Activated naive CD8-positive, alpha-beta T cell (primary cell): Measurements from ENCODE around the gene TMEM145.
"Not testable (repeated sequence)": the region's sequence is repeated elsewhere in the genome, so short reads cannot be mapped to it uniquely, and the experiment has no call there.

ENCODE experiments used
- H3K27ac Mint-ChIP-seq: one replicate; pipeline ENCODE4 v1.8.0; 2021; ENCODE audit warnings: mixed read lengths
- H3K27me3 Mint-ChIP-seq: one replicate; pipeline ENCODE4 v1.8.0; 2021; ENCODE audit warnings: mixed read lengths
- H3K36me3 Mint-ChIP-seq: one replicate; pipeline ENCODE4 v1.8.0; 2021; ENCODE audit warnings: mixed read lengths
- H3K4me1 Mint-ChIP-seq: one replicate; pipeline ENCODE4 v1.8.0; 2021; ENCODE audit warnings: low read depth, mixed read lengths
- H3K4me3 Mint-ChIP-seq: one replicate; pipeline ENCODE4 v1.8.0; 2021; ENCODE audit warnings: mild to moderate bottlenecking, mixed read lengths
- H3K9me3 Mint-ChIP-seq: one replicate; pipeline ENCODE4 v1.8.0; 2021; ENCODE audit warnings: low read depth, mixed read lengths

The TMEM145 gene

GRCh38 chr19:42328106-42328505 is 15.0 kb downstream of the TMEM145 start:
- Mint-ChIP-seq H3K4me3 (no peak overlapping the region), H3K4me1 (peaks cover 22% of the 10 kb centered on the region), H3K9me3 (no peaks in the 10 kb centered on the region), H3K36me3 (no peaks in the 10 kb centered on the region), H3K27me3 (peaks cover 6% of the 10 kb centered on the region), H3K27ac (no peak overlapping the region)

- peaks cover 20% of the 10 kb centered on the region for H3K4me1 Mint-ChIP-seq
- H3K9me3 Mint-ChIP-seq, result no peaks in the 10 kb centered on the region
- H3K27me3 Mint-ChIP-seq, result peaks cover 6% of the 10 kb centered on the region
- H3K36me3 Mint-ChIP-seq, result no peaks in the 10 kb centered on the region
- H3K4me3 Mint-ChIP-seq, result no peak overlapping the region
- H3K27ac Mint-ChIP-seq, result no peak overlapping the region
These were observed 15.7 kb downstream of the TMEM145 start for GRCh38 chr19:42328854-42329253.

GRCh38 chr19:42330241-42330711 is 17.2 kb downstream of the TMEM145 start:
- peaks cover 15% of the 10 kb centered on the region for H3K4me1 Mint-ChIP-seq
- H3K27me3 Mint-ChIP-seq, result no peaks in the 10 kb centered on the region
- H3K9me3 Mint-ChIP-seq, result no peaks in the 10 kb centered on the region
- no peaks in the 10 kb centered on the region for H3K36me3 Mint-ChIP-seq
- H3K4me3 Mint-ChIP-seq, result no peak overlapping the region
- H3K27ac Mint-ChIP-seq, result no peak overlapping the region

- not testable (repeated sequence) for H3K27me3 Mint-ChIP-seq, H3K27ac Mint-ChIP-seq, H3K36me3 Mint-ChIP-seq, H3K4me3 Mint-ChIP-seq, H3K9me3 Mint-ChIP-seq
- H3K4me1 Mint-ChIP-seq, result peaks cover 13% of the 10 kb centered on the region
These were observed 18.2 kb downstream of the TMEM145 start for GRCh38 chr19:42331333-42331732.

- H3K27ac Mint-ChIP-seq, result no peak overlapping the region
- no peaks in the 10 kb centered on the region for H3K27me3 Mint-ChIP-seq
- H3K9me3 Mint-ChIP-seq, result no peaks in the 10 kb centered on the region
- peaks cover 6% of the 10 kb centered on the region for H3K4me1 Mint-ChIP-seq
- no peaks in the 10 kb centered on the region for H3K36me3 Mint-ChIP-seq
- H3K4me3 Mint-ChIP-seq, result no peak overlapping the region
These were observed 18.9 kb downstream of the TMEM145 start for GRCh38 chr19:42332059-42332458.

GRCh38 chr19:42333018-42333417 is 19.9 kb downstream of the TMEM145 start:
- Mint-ChIP-seq H3K4me1 (peaks cover 2% of the 10 kb centered on the region), H3K4me3 (no peak overlapping the region), H3K36me3 (no peaks in the 10 kb centered on the region), H3K27ac (no peak overlapping the region), H3K27me3 (no peaks in the 10 kb centered on the region), H3K9me3 (no peaks in the 10 kb centered on the region)

- no peaks in the 10 kb centered on the region for H3K4me1 Mint-ChIP-seq
- H3K36me3 Mint-ChIP-seq, result no peaks in the 10 kb centered on the region
- no peaks in the 10 kb centered on the region for H3K27me3 Mint-ChIP-seq
- no peaks in the 10 kb centered on the region for H3K9me3 Mint-ChIP-seq
- no peak overlapping the region for H3K4me3 Mint-ChIP-seq
- H3K27ac Mint-ChIP-seq, result no peak overlapping the region
These were observed 21.0 kb downstream of the TMEM145 start for GRCh38 chr19:42333975-42334696.

GRCh38 chr19:42334697-42335373 is 21.7 kb downstream of the TMEM145 start:
- Mint-ChIP-seq H3K27me3 (no peaks in the 10 kb centered on the region), H3K36me3 (no peaks in the 10 kb centered on the region), H3K9me3 (no peaks in the 10 kb centered on the region), H3K4me3 (no peak overlapping the region), H3K27ac (no peak overlapping the region), H3K4me1 (no peaks in the 10 kb centered on the region)

- no peaks in the 10 kb centered on the region for H3K36me3 Mint-ChIP-seq
- no peak overlapping the region for H3K4me3 Mint-ChIP-seq
- no peak overlapping the region for H3K27ac Mint-ChIP-seq
- no peaks in the 10 kb centered on the region for H3K9me3 Mint-ChIP-seq
- H3K4me1 Mint-ChIP-seq, result no peaks in the 10 kb centered on the region
- no peaks in the 10 kb centered on the region for H3K27me3 Mint-ChIP-seq
These were observed 22.3 kb downstream of the TMEM145 start for GRCh38 chr19:42335374-42335936.

GRCh38 chr19:42335971-42336370 is 22.9 kb downstream of the TMEM145 start:
- H3K4me3 Mint-ChIP-seq, result no peak overlapping the region
- H3K27ac Mint-ChIP-seq, result no peak overlapping the region
- no peaks in the 10 kb centered on the region for H3K27me3 Mint-ChIP-seq
- no peaks in the 10 kb centered on the region for H3K36me3 Mint-ChIP-seq
- no peaks in the 10 kb centered on the region for H3K9me3 Mint-ChIP-seq
- H3K4me1 Mint-ChIP-seq, result no peaks in the 10 kb centered on the region

GRCh38 chr19:42339126-42339860 is 26.2 kb downstream of the TMEM145 start:
- H3K36me3 Mint-ChIP-seq, H3K9me3 Mint-ChIP-seq, H3K4me1 Mint-ChIP-seq, H3K27ac Mint-ChIP-seq, H3K4me3 Mint-ChIP-seq, H3K27me3 Mint-ChIP-seq: not testable (repeated sequence)

- not testable (repeated sequence) for H3K27ac Mint-ChIP-seq, H3K9me3 Mint-ChIP-seq, H3K4me1 Mint-ChIP-seq, H3K4me3 Mint-ChIP-seq, H3K27me3 Mint-ChIP-seq, H3K36me3 Mint-ChIP-seq
These were observed 26.8 kb downstream of the TMEM145 start for GRCh38 chr19:42339922-42340321.

GRCh38 chr19:42343344-42344110 is 30.4 kb downstream of the TMEM145 start:
- no peak overlapping the region for H3K27ac Mint-ChIP-seq

GRCh38 chr19:42344336-42344893 is 31.3 kb downstream of the TMEM145 start:
- H3K4me3 Mint-ChIP-seq, result no peak overlapping the region
- no peaks in the 10 kb centered on the region for H3K27me3 Mint-ChIP-seq
- H3K27ac Mint-ChIP-seq, result no peak overlapping the region
- peaks cover 6% of the 10 kb centered on the region for H3K36me3 Mint-ChIP-seq
- no peaks in the 10 kb centered on the region for H3K4me1 Mint-ChIP-seq
- H3K9me3 Mint-ChIP-seq, result no peaks in the 10 kb centered on the region

More at GRCh38 chr19:42343344-42344110, 30.4 kb downstream of the TMEM145 start:
- no peaks in the 10 kb centered on the region for H3K9me3 Mint-ChIP-seq
- no peaks in the 10 kb centered on the region for H3K27me3 Mint-ChIP-seq
- no peaks in the 10 kb centered on the region for H3K4me1 Mint-ChIP-seq
- no peak overlapping the region for H3K4me3 Mint-ChIP-seq
- peaks cover 6% of the 10 kb centered on the region for H3K36me3 Mint-ChIP-seq
